ENCODE measurements around the gene CFAP97D2.

CFAP97D2 gene

GRCh38 chr13:114151031-114151430, 28.0 kb upstream of the CFAP97D2 start:
- Histone ChIP-seq H3K4me3 (ENCODE audit: insufficient read length, low read depth) (no peak overlapping the region), H3K4me1 (ENCODE audit: insufficient read depth, insufficient read length) (peaks cover 6% of the 10 kb centered on the region), H3K9me3 (ENCODE audit: insufficient read depth, low read length) (no peaks in the 10 kb centered on the region), H3K27me3 (ENCODE audit: insufficient read depth, insufficient read length) (peaks cover 26% of the 10 kb centered on the region), H3K9ac (ENCODE audit: insufficient read length, low read depth) (no peak overlapping the region), H3K36me3 (ENCODE audit: insufficient read depth, insufficient read length, low read length) (no peaks in the 10 kb centered on the region)
- TF ChIP-seq YY1 (IDR thresholded peaks at IDR 0.05; ENCODE audit: insufficient read depth, insufficient read length), result no peak
- TF ChIP-seq ZNF274 (IDR thresholded peaks at IDR 0.05; ENCODE audit: low read depth, low read length), result no peak
- TF ChIP-seq SUZ12 (IDR thresholded peaks at IDR 0.05; ENCODE audit: extremely low read depth, insufficient read depth, insufficient read length), result no peak
- no peak for DNase-seq (ENCODE audit: low read depth, low spot score)

- H3K36me3 ChIP-seq (ENCODE audit: insufficient read depth, insufficient read length, low read length), result no peaks in the 10 kb centered on the region
- no peak overlapping the region for H3K4me3 ChIP-seq (ENCODE audit: insufficient read length, low read depth)
- H3K9ac ChIP-seq (ENCODE audit: insufficient read length, low read depth), result no peak overlapping the region
- H3K9me3 ChIP-seq (ENCODE audit: insufficient read depth, low read length), result no peaks in the 10 kb centered on the region
- peaks cover 6% of the 10 kb centered on the region for H3K4me1 ChIP-seq (ENCODE audit: insufficient read depth, insufficient read length)
- TF ChIP-seq SUZ12 (IDR thresholded peaks at IDR 0.05; ENCODE audit: extremely low read depth, insufficient read depth, insufficient read length) (no peak), YY1 (IDR thresholded peaks at IDR 0.05; ENCODE audit: insufficient read depth, insufficient read length) (no peak), ZNF274 (IDR thresholded peaks at IDR 0.05; ENCODE audit: low read depth, low read length) (no peak)
- peaks cover 26% of the 10 kb centered on the region for H3K27me3 ChIP-seq (ENCODE audit: insufficient read depth, insufficient read length)
- DNase-seq (ENCODE audit: low read depth, low spot score), result no peak
Measured at GRCh38 chr13:114151565-114152284, 27.3 kb upstream of the CFAP97D2 start.

GRCh38 chr13:114152285-114152645, 26.8 kb upstream of the CFAP97D2 start:
- Histone ChIP-seq H3K4me1 (ENCODE audit: insufficient read depth, insufficient read length) (peaks cover 6% of the 10 kb centered on the region), H3K27me3 (ENCODE audit: insufficient read depth, insufficient read length) (peaks cover 26% of the 10 kb centered on the region), H3K4me3 (ENCODE audit: insufficient read length, low read depth) (no peak overlapping the region), H3K9ac (ENCODE audit: insufficient read length, low read depth) (no peak overlapping the region), H3K36me3 (ENCODE audit: insufficient read depth, insufficient read length, low read length) (no peaks in the 10 kb centered on the region), H3K9me3 (ENCODE audit: insufficient read depth, low read length) (no peaks in the 10 kb centered on the region)
- TF ChIP-seq ZNF274 (IDR thresholded peaks at IDR 0.05; ENCODE audit: low read depth, low read length) (no peak), YY1 (IDR thresholded peaks at IDR 0.05; ENCODE audit: insufficient read depth, insufficient read length) (no peak), SUZ12 (IDR thresholded peaks at IDR 0.05; ENCODE audit: extremely low read depth, insufficient read depth, insufficient read length) (no peak)
- DNase-seq (ENCODE audit: low read depth, low spot score), result no peak

- no peak for TF ChIP-seq YY1 (IDR thresholded peaks at IDR 0.05; ENCODE audit: insufficient read depth, insufficient read length)
- no peak for TF ChIP-seq SUZ12 (IDR thresholded peaks at IDR 0.05; ENCODE audit: extremely low read depth, insufficient read depth, insufficient read length)
- no peak for TF ChIP-seq ZNF274 (IDR thresholded peaks at IDR 0.05; ENCODE audit: low read depth, low read length)
- H3K27me3 ChIP-seq (ENCODE audit: insufficient read depth, insufficient read length), result peaks cover 26% of the 10 kb centered on the region
- no peaks in the 10 kb centered on the region for H3K36me3 ChIP-seq (ENCODE audit: insufficient read depth, insufficient read length, low read length)
- H3K9me3 ChIP-seq (ENCODE audit: insufficient read depth, low read length), result no peaks in the 10 kb centered on the region
- H3K4me3 ChIP-seq (ENCODE audit: insufficient read length, low read depth), result no peak overlapping the region
- no peak overlapping the region for H3K9ac ChIP-seq (ENCODE audit: insufficient read length, low read depth)
- H3K4me1 ChIP-seq (ENCODE audit: insufficient read depth, insufficient read length), result peaks cover 6% of the 10 kb centered on the region
- DNase-seq (ENCODE audit: low read depth, low spot score), result no peak
Measured at GRCh38 chr13:114152831-114153371, 26.2 kb upstream of the CFAP97D2 start.

- H3K36me3 ChIP-seq (ENCODE audit: insufficient read depth, insufficient read length, low read length), result no peaks in the 10 kb centered on the region
- peaks cover 26% of the 10 kb centered on the region for H3K27me3 ChIP-seq (ENCODE audit: insufficient read depth, insufficient read length)
- TF ChIP-seq SUZ12 (IDR thresholded peaks at IDR 0.05; ENCODE audit: extremely low read depth, insufficient read depth, insufficient read length), result no peak
- TF ChIP-seq ZNF274 (IDR thresholded peaks at IDR 0.05; ENCODE audit: low read depth, low read length), result no peak
- no peak for TF ChIP-seq YY1 (IDR thresholded peaks at IDR 0.05; ENCODE audit: insufficient read depth, insufficient read length)
- no peak for DNase-seq (ENCODE audit: low read depth, low spot score)
- H3K4me1 ChIP-seq (ENCODE audit: insufficient read depth, insufficient read length), result peaks cover 6% of the 10 kb centered on the region
- H3K9me3 ChIP-seq (ENCODE audit: insufficient read depth, low read length), result no peaks in the 10 kb centered on the region
- H3K4me3 ChIP-seq (ENCODE audit: insufficient read length, low read depth), result no peak overlapping the region
- no peak overlapping the region for H3K9ac ChIP-seq (ENCODE audit: insufficient read length, low read depth)
Measured at GRCh38 chr13:114153485-114154080, 25.5 kb upstream of the CFAP97D2 start.

- no peak for DNase-seq (ENCODE audit: low read depth, low spot score)
- Histone ChIP-seq H3K36me3 (ENCODE audit: insufficient read depth, insufficient read length, low read length) (no peaks in the 10 kb centered on the region), H3K4me3 (ENCODE audit: insufficient read length, low read depth) (no peak overlapping the region), H3K27me3 (ENCODE audit: insufficient read depth, insufficient read length) (peaks cover 26% of the 10 kb centered on the region), H3K9ac (ENCODE audit: insufficient read length, low read depth) (no peak overlapping the region), H3K4me1 (ENCODE audit: insufficient read depth, insufficient read length) (peaks cover 6% of the 10 kb centered on the region), H3K9me3 (ENCODE audit: insufficient read depth, low read length) (no peaks in the 10 kb centered on the region)
- no peak for TF ChIP-seq YY1 (IDR thresholded peaks at IDR 0.05; ENCODE audit: insufficient read depth, insufficient read length)
- no peak for TF ChIP-seq SUZ12 (IDR thresholded peaks at IDR 0.05; ENCODE audit: extremely low read depth, insufficient read depth, insufficient read length)
- TF ChIP-seq ZNF274 (IDR thresholded peaks at IDR 0.05; ENCODE audit: low read depth, low read length), result no peak
Measured at GRCh38 chr13:114154476-114154875, 24.6 kb upstream of the CFAP97D2 start.

GRCh38 chr13:114155320-114155719, 23.7 kb upstream of the CFAP97D2 start:
- DNase-seq (ENCODE audit: low read depth, low spot score), result no peak
- H3K9ac ChIP-seq (ENCODE audit: insufficient read length, low read depth), result no peak overlapping the region
- H3K36me3 ChIP-seq (ENCODE audit: insufficient read depth, insufficient read length, low read length), result no peaks in the 10 kb centered on the region
- peaks cover 26% of the 10 kb centered on the region for H3K27me3 ChIP-seq (ENCODE audit: insufficient read depth, insufficient read length)
- TF ChIP-seq YY1 (IDR thresholded peaks at IDR 0.05; ENCODE audit: insufficient read depth, insufficient read length), result no peak
- no peak for TF ChIP-seq SUZ12 (IDR thresholded peaks at IDR 0.05; ENCODE audit: extremely low read depth, insufficient read depth, insufficient read length)
- TF ChIP-seq ZNF274 (IDR thresholded peaks at IDR 0.05; ENCODE audit: low read depth, low read length), result no peak
- H3K4me1 ChIP-seq (ENCODE audit: insufficient read depth, insufficient read length), result peaks cover 6% of the 10 kb centered on the region
- H3K9me3 ChIP-seq (ENCODE audit: insufficient read depth, low read length), result no peaks in the 10 kb centered on the region
- no peak overlapping the region for H3K4me3 ChIP-seq (ENCODE audit: insufficient read length, low read depth)
